ENCODE data around the gene PCSK6.

PCSK6 gene

GRCh38 chr15:101328001-101328400 lies 161.5 kb downstream of the PCSK6 start:
- DNase-seq (ENCODE audit: low read depth, low spot score) = no peak

- no peak for DNase-seq (ENCODE audit: low read depth, low spot score)
Measured at GRCh38 chr15:101327147-101327740, 162.3 kb downstream of the PCSK6 start.

GRCh38 chr15:101326462-101327146 lies 162.9 kb downstream of the PCSK6 start:
- DNase-seq (ENCODE audit: low read depth, low spot score) = no peak

GRCh38 chr15:101326026-101326315 lies 163.5 kb downstream of the PCSK6 start:
- no peak for DNase-seq (ENCODE audit: low read depth, low spot score)

GRCh38 chr15:101325263-101326025 lies 164.1 kb downstream of the PCSK6 start:
- no peak for DNase-seq (ENCODE audit: low read depth, low spot score)

GRCh38 chr15:101324524-101325177 lies 164.9 kb downstream of the PCSK6 start:
- no peak for DNase-seq (ENCODE audit: low read depth, low spot score)

- DNase-seq (ENCODE audit: low read depth, low spot score) = no peak
Measured at GRCh38 chr15:101323793-101324523, 165.5 kb downstream of the PCSK6 start.

GRCh38 chr15:101322854-101323477 lies 166.5 kb downstream of the PCSK6 start:
- DNase-seq (ENCODE audit: low read depth, low spot score) = no peak

GRCh38 chr15:101322016-101322695 lies 167.4 kb downstream of the PCSK6 start:
- no peak for DNase-seq (ENCODE audit: low read depth, low spot score)

GRCh38 chr15:101320501-101321052 lies 168.9 kb downstream of the PCSK6 start:
- no peak for DNase-seq (ENCODE audit: low read depth, low spot score)

- no peak for DNase-seq (ENCODE audit: low read depth, low spot score)
Measured at GRCh38 chr15:101318839-101319238, 170.7 kb downstream of the PCSK6 start.

- DNase-seq (ENCODE audit: low read depth, low spot score) = peak; percentile 13
Measured at GRCh38 chr15:101318147-101318819, 171.2 kb downstream of the PCSK6 start.

GRCh38 chr15:101317336-101317872 lies 172.1 kb downstream of the PCSK6 start:
- DNase-seq (ENCODE audit: low read depth, low spot score) = no peak

GRCh38 chr15:101316529-101316928 lies 173.0 kb downstream of the PCSK6 start:
- no peak for DNase-seq (ENCODE audit: low read depth, low spot score)

GRCh38 chr15:101315736-101316135 lies 173.8 kb downstream of the PCSK6 start:
- DNase-seq (ENCODE audit: low read depth, low spot score) = no peak

- DNase-seq (ENCODE audit: low read depth, low spot score) = no peak
Measured at GRCh38 chr15:101314336-101315125, 175.0 kb downstream of the PCSK6 start.

GRCh38 chr15:101313041-101313761 lies 176.3 kb downstream of the PCSK6 start:
- peak; percentile 36 for DNase-seq (ENCODE audit: low read depth, low spot score)

- no peak for DNase-seq (ENCODE audit: low read depth, low spot score)
Measured at GRCh38 chr15:101310508-101310907, 179.0 kb downstream of the PCSK6 start.
